Measurements from ENCODE around the gene CYTH1.

Gene CYTH1

DNA sequence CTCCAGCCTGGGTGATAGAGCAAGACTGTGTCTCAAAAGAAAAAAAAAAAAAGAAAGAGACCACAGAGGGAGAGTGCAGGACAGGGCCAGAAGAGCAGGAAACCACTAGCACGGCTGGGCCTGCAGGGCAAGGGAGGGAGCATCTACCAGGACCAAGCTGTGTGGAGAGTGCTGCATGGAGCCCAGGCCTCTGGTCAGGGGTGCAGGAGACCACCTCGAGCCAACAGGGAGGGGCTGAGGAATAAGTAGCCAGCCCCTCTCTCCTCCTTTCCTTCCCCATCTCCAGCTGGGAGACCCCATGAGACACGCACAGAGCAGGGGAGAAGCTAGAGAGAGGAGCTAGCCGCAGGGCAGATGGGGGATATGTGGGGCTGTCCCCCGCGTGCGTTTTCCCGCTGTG, 137.8 kb downstream of the CYTH1 start:
- TF ChIP-seq GATA2 (IDR thresholded peaks at IDR 0.05; ENCODE audit: low read depth, low read length) (no peak), GATA3 (IDR thresholded peaks at IDR 0.05; ENCODE audit: low read depth, low read length) (no peak)

DNA sequence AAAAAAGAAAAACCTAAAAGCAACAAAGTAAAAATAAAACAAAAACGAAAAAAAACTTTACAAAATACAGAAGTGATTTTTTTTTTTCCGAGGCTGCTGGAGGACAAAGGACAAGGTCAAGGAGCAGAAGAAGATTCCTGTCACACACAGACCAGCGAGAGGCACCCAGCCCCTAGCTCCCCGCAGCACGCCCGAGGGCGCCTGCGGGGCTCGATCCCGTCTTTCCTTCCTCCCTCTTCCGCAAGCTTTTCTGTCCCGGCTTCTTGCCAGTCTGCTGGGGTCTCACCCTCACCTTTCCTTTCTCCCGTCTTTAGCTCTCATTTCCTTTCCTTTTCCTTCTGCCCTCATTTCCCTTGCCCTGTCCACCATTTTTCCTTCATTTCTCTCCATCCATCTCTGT, 138.7 kb downstream of the CYTH1 start:
- no peak for TF ChIP-seq GATA3 (IDR thresholded peaks at IDR 0.05; ENCODE audit: low read depth, low read length)
- no peak for TF ChIP-seq GATA2 (IDR thresholded peaks at IDR 0.05; ENCODE audit: low read depth, low read length)

DNA sequence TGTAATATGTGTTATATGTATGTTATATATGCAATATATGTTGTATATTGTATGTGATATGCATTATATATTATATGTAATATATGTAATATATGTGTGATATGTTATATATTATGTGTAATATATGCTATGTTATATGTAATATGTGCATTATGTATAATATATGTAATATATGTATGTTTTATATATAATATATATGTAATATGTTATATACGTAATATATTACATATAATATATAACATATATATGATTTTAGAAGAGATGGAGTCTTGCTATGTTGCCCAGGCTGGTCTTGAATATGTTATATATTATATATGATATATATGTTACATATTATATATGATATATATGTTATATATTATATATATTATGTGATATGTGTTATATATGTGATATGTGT, 139.4 kb downstream of the CYTH1 start:
- no peak for TF ChIP-seq GATA3 (IDR thresholded peaks at IDR 0.05; ENCODE audit: low read depth, low read length)
- TF ChIP-seq GATA2 (IDR thresholded peaks at IDR 0.05; ENCODE audit: low read depth, low read length): no peak

DNA sequence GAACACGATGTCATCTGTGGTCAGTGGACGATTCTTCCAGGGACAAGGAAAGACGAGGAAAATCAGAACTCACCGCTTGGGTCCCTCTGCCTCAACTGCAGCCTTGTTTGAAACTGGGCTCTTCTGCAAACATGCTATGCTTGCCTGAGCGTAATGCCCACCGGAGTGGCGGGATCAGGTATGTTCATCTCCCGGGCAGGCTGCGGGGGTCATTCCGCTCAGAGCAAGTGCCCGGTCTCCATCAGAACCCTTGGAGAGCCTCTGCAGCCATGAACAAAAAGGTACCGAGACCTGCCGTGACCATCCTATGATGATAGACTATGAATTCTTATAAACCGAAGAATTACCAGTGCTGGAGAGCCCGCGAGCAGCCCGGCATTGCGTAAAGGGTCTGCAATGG, 140.4 kb downstream of the CYTH1 start:
- TF ChIP-seq GATA2 (IDR thresholded peaks at IDR 0.05; ENCODE audit: low read depth, low read length): no peak

DNA sequence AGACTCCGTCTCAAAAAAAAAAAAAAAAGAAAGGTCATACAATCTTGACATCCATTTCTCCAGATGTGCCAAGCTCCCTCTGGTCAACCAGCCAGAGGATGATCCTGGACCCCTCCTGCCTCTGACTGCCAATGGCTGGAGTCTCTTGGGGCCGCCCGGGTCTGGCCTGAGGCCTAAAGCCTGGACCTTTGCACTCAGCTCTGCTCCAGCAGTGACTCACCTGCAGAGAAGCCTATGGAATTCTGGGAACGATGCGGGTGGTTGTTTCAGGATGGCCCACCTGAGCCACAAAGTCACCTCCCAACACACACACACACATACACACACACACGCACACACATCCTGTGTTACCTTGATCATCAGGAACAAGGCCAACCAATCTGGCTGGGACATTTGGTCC, 140.8 kb downstream of the CYTH1 start:
- TF ChIP-seq GATA2 (IDR thresholded peaks at IDR 0.05; ENCODE audit: low read depth, low read length) (no peak), GATA3 (IDR thresholded peaks at IDR 0.05; ENCODE audit: low read depth, low read length) (no peak)

DNA sequence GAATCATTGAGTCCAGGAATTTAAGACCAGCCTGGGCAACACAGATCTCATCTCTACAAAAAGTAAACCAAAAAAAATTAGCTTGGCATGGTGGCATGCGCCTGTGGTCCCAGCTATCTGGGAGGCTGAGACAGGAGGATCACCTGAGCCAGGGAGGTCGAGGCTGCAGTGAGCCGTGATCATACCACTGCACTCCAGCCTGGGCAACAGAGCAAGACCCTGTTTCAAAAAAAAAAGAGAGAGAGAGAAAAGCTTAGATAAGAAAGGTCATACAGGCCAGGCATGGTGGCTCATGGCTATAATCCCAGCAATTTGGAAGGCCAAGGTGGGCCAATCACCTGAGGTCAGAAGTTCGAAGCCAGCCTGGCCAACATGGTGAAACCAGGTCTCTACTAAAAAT, 141.4 kb downstream of the CYTH1 start:
- TF ChIP-seq GATA3 (IDR thresholded peaks at IDR 0.05; ENCODE audit: low read depth, low read length) (no peak), GATA2 (IDR thresholded peaks at IDR 0.05; ENCODE audit: low read depth, low read length) (no peak)

DNA sequence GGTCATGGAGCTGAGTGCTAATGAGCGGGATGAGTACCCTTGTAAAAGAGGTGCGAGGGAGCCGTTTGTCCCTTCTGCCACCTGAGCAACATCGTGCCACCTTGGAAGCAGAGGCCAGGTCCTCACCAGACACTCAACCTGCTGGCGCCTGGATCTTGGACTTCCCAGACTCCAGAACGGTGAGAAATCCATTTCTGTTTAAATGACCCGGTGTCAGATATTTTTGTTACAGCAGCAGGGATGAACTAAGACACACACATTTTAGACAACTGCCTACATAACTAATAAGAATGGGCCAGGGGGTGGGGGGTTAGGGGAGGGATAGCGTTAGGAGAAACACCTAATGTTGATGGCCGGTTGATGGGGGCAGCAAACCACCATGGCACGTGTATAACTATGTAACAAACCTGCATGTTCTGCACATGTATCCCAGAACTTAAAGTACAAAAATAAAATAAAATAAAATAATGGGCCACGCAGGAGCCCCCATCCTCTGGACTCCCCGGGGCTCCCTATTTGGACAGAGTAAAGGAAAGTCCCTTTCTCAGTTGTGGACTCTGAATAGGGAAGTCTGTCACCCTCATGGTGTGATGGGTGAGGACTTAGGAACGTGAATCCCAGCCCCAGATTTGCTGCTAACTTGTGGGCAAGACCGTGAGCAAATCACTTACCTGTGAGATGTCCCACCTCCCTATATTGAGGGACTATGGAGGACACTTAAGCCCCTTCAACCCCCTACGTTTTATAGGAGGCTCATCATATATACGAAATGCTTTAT, 144.2 kb downstream of the CYTH1 start:
- TF ChIP-seq GATA2 (IDR thresholded peaks at IDR 0.05; ENCODE audit: low read depth, low read length): no peak
- TF ChIP-seq GATA3 (IDR thresholded peaks at IDR 0.05; ENCODE audit: low read depth, low read length): no peak

DNA sequence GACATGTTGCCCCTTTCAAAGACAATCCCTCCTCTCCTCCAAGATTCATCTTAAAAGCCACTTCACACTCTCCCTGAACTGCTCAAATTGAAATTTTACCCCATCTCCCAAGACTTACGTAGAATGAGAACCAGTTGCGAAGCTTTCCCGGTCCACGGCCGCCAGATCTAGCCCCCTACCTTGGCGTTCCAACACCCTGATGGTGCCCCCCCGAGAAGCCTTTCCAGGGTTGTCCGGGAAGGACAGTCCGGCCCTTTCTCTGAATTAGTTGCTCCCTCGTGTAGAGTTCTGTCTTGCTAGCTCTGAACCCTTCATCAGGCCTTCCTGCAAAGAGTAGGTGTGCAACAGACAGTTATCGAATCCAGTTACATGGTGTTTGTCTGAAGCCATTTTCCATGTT, 144.9 kb downstream of the CYTH1 start:
- TF ChIP-seq GATA2 (IDR thresholded peaks at IDR 0.05; ENCODE audit: low read depth, low read length) (no peak), GATA3 (IDR thresholded peaks at IDR 0.05; ENCODE audit: low read depth, low read length) (no peak)

DNA sequence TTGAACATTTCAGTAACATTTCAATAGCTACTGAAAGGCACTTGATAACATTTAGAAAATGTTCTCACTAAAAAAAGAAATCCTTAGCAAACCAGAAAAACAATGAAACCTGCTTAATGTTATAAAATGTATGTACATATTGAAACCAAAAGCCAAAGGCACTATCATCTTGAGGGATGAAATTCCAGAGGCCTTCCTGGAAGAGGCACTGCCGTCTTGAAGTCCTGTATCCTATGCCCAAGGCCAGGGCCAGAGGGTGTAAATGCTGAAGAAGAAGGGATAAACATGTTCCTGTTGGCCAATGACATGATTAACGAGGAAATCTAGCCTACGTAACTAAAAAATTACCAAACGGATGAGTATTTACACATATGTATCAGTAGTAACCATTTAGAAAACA, 147.9 kb downstream of the CYTH1 start:
- no peak for TF ChIP-seq GATA2 (IDR thresholded peaks at IDR 0.05; ENCODE audit: low read depth, low read length)
- no peak for TF ChIP-seq GATA3 (IDR thresholded peaks at IDR 0.05; ENCODE audit: low read depth, low read length)

DNA sequence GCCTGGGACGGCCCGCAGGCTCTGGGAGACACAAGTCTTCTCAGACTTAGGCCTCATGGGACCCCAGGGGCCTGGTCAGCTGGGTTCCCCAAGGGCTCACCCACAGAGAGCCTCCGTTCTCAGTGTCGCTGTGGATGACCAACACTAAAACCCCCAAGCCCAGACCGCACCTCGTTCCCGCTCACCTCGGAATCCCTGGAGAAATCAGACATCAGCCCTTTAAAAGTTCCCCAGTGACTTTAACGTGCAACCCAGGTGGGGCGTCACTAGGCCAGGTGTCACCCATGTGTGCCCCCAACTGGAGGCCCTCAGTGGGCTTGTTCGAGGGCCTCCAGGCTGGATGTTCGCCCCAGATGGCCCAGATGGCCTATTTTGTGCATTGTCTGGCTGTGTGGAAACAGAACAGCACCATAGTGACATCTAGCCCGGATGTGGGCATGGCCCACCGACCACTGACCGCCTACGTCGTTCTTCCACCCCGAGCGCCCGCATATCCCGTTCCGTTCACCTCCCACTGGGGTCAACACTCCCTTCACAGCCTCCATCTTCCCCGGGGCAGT, 152.6 kb downstream of the CYTH1 start:
- TF ChIP-seq GATA3 (IDR thresholded peaks at IDR 0.05; ENCODE audit: low read depth, low read length) (no peak), GATA2 (IDR thresholded peaks at IDR 0.05; ENCODE audit: low read depth, low read length) (no peak)

DNA sequence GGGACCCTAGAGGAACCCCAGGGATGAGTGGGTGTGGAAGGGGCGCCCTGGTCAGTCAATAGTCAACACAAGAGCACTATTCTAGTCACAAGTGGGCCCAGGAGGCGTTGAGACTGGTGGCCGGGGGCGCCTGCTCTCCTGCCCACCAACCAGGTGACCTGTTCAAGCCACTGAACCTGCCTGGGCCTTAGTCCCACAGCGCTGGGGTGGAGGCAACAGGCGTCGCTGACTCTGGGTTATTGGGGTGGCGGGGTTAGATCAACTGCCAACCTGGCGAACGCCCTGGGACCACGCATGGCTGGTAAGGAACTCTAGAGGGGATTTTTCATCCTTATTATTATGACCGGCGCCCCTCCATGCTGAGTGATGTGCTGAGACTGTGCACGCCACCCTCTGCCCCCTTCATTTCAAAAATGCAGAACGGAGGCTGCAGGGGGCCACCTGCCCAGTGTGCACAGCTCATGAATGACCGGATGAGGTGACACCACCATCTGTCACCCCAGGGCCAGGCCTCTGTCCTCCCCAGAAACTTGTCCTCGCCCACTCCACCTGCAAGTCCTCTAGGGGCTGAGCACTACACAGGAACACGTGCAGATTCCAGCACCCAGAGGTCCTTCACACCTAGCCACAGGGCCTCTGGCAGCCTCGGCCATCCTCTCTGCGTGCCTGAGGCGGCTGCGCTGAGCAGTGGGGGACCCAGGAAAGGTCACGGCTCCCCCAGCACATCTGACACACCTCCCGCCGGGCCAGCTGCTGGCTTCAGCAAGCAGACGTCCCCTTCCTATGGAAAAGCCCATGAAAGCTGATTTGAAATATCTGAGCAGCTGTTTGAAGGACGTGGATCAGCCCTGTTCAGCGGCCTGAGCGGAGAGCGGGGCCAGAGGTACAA, 153.3 kb downstream of the CYTH1 start:
- TF ChIP-seq GATA2 (IDR thresholded peaks at IDR 0.05; ENCODE audit: low read depth, low read length) (no peak), GATA3 (IDR thresholded peaks at IDR 0.05; ENCODE audit: low read depth, low read length) (no peak)

DNA sequence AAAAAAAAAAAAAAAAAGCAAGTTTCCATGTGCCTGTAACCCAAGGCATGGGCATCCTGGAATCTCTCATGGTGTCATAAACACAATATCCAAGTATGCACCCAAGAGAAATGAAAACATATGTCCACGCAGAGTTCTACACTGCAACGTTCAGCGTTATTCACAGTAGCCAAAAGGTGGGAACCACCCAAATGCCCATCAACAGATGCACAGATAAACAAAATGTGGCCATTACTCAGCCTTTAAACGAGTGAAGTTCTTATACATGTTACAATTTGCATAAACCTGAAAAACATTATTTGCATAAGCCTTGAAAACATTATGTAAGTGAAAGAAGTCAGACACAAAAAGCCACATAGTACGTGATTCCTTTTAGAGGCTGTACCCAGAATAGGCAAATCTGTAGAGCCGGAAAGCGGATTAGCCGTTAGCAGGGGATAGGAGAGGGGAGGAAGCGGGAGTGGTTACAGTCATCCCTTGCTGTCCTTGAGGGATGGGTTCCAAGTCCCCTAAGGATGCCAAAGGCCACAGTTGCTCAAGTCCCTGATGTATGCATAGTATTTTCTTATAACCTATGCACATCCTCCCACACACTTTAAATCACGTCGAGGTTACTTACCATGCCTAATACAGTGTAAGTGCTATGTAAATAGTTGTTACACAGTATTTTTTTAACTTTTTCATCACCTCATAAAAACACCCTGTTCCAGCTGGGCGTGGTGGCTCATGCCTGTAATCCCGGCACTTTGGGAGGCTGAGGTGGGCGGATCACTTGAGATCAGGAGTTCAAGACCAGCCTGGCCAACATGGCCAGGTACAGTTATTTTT, 157.5 kb downstream of the CYTH1 start:
- no peak for TF ChIP-seq GATA3 (IDR thresholded peaks at IDR 0.05; ENCODE audit: low read depth, low read length)
- no peak for TF ChIP-seq GATA2 (IDR thresholded peaks at IDR 0.05; ENCODE audit: low read depth, low read length)

Data from SH-SY5Y (cell line).